Embryonic facial prominence (tissue), 1 donor: Measurements from ENCODE around the gene MEIS2.

ENCODE experiments used
- DNase-seq: peaks from one replicate; pipeline ENCODE4 v3.0.0-alpha.2; 2016; ENCODE audit errors: extremely low spot score

Gene MEIS2

GRCh38 chr15:36901012-36901411 is 199.3 kb downstream of the MEIS2 start:
- no peak for DNase-seq

- DNase-seq, result no peak
Observed at GRCh38 chr15:36899696-36900095, 200.7 kb downstream of the MEIS2 start.

GRCh38 chr15:36898536-36899126 is 201.7 kb downstream of the MEIS2 start:
- no peak for DNase-seq

- DNase-seq, result no peak
Observed at GRCh38 chr15:36897834-36898233, 202.5 kb downstream of the MEIS2 start.

GRCh38 chr15:36896949-36897348 is 203.4 kb downstream of the MEIS2 start:
- no peak for DNase-seq

GRCh38 chr15:36894075-36894474 is 206.3 kb downstream of the MEIS2 start:
- no peak for DNase-seq

- no peak for DNase-seq
Observed at GRCh38 chr15:36893276-36893675, 207.1 kb downstream of the MEIS2 start.

GRCh38 chr15:36888011-36888992 is 212.0 kb downstream of the MEIS2 start:
- no peak for DNase-seq

GRCh38 chr15:36887214-36887961 is 213.0 kb downstream of the MEIS2 start:
- no peak for DNase-seq

GRCh38 chr15:36886701-36887100 is 213.6 kb downstream of the MEIS2 start:
- no peak for DNase-seq

GRCh38 chr15:36886191-36886590 is 214.2 kb downstream of the MEIS2 start:
- no peak for DNase-seq

GRCh38 chr15:36885771-36886170 is 214.6 kb downstream of the MEIS2 start:
- DNase-seq, result no peak

GRCh38 chr15:36884936-36885635 is 215.3 kb downstream of the MEIS2 start:
- no peak for DNase-seq

GRCh38 chr15:36884518-36884875 is 215.9 kb downstream of the MEIS2 start:
- DNase-seq, result no peak

- DNase-seq, result peak; percentile 90
Observed at GRCh38 chr15:36883713-36884517, 216.4 kb downstream of the MEIS2 start.

GRCh38 chr15:36882487-36883131 is 217.7 kb downstream of the MEIS2 start:
- no peak for DNase-seq

- DNase-seq, result no peak
Observed at GRCh38 chr15:36882056-36882455, 218.3 kb downstream of the MEIS2 start.

- no peak for DNase-seq
Observed at GRCh38 chr15:36881516-36881915, 218.8 kb downstream of the MEIS2 start.

GRCh38 chr15:36880913-36881460 is 219.4 kb downstream of the MEIS2 start:
- no peak for DNase-seq
